H9 (cell line): ENCODE measurements around the gene HTR1E. TPM values are rescaled to one million over a fixed set of nuclear protein-coding genes. Genes with fewer than 3 reads are reported as not detected.

Experiments used
- DNase-seq: peaks from one replicate; pipeline ENCODE4 v3.0.0-alpha.2; 2017
- H2AFZ ChIP-seq: one replicate; pipeline ENCODE4 v1.6.1; 2013; ENCODE audit warnings: mild to moderate bottlenecking, low read length, control low read depth, moderate library complexity
- H2AK5ac ChIP-seq: 2 replicates; pipeline ENCODE4 v1.6.1; 2013; ENCODE audit warnings: low read length, control low read depth, mixed read lengths; ENCODE audit not compliant: insufficient read length
- H2BK120ac ChIP-seq: one replicate; pipeline ENCODE4 v1.6.1; 2013; ENCODE audit warnings: low read depth, mild to moderate bottlenecking, low read length, control low read depth, inconsistent platforms; ENCODE audit not compliant: poor library complexity, severe bottlenecking
- H2BK12ac ChIP-seq: 2 replicates; pipeline ENCODE4 v1.6.1; 2013; ENCODE audit warnings: low read length, control low read depth, mixed read lengths, low read depth; ENCODE audit not compliant: insufficient read length
- H2BK15ac ChIP-seq: 2 replicates; pipeline ENCODE4 v1.6.1; 2013; ENCODE audit warnings: low read depth, low read length, control low read depth
- H2BK20ac ChIP-seq: one replicate; pipeline ENCODE4 v1.6.1; 2013; ENCODE audit warnings: low read depth, mild to moderate bottlenecking, low read length, control low read depth, inconsistent platforms; ENCODE audit not compliant: poor library complexity, severe bottlenecking
- H2BK5ac ChIP-seq: 2 replicates; pipeline ENCODE4 v1.6.1; 2013; ENCODE audit warnings: low read length, control low read depth, mixed read lengths; ENCODE audit not compliant: insufficient read length
- H3K14ac ChIP-seq: 2 replicates; pipeline ENCODE4 v1.6.1; 2013; ENCODE audit warnings: low read length, control low read depth; ENCODE audit not compliant: insufficient read depth
- H3K18ac ChIP-seq: 2 replicates; pipeline ENCODE4 v1.6.1; 2013; ENCODE audit warnings: low read depth, mild to moderate bottlenecking, mixed read lengths, low read length, control low read depth; ENCODE audit not compliant: insufficient read length
- H3K23ac ChIP-seq: 2 replicates; pipeline ENCODE4 v1.6.1; 2013; ENCODE audit warnings: low read length, control low read depth, mixed read lengths, low read depth; ENCODE audit not compliant: insufficient read length
- H3K23me2 ChIP-seq: 2 replicates; pipeline ENCODE4 v1.6.1; 2013; ENCODE audit warnings: low read depth, mild to moderate bottlenecking, mixed read lengths, low read length, control low read depth; ENCODE audit not compliant: insufficient read length, poor library complexity, severe bottlenecking
- H3K27ac ChIP-seq: 2 replicates; pipeline ENCODE4 v1.5.1; 2013; ENCODE audit warnings: low read length, control low read depth, mixed read lengths, low read depth; ENCODE audit not compliant: insufficient read length
- H3K27me3 ChIP-seq: 2 replicates; pipeline ENCODE4 v1.6.1; 2013; ENCODE audit warnings: low read length, control low read depth, inconsistent platforms; ENCODE audit not compliant: insufficient read depth
- H3K4ac ChIP-seq: 2 replicates; pipeline ENCODE4 v1.6.1; 2013; ENCODE audit warnings: low read depth, mild to moderate bottlenecking, control low read depth, inconsistent platforms, low read length, moderate library complexity
- H3K4me1 ChIP-seq: 2 replicates; pipeline ENCODE4 v1.6.1; 2013; ENCODE audit warnings: low read length, control low read depth, inconsistent platforms; ENCODE audit not compliant: insufficient read depth
- H3K4me2 ChIP-seq: 2 replicates; pipeline ENCODE4 v1.6.1; 2013; ENCODE audit warnings: low read length, control low read depth, mixed read lengths; ENCODE audit not compliant: insufficient read length, insufficient read depth
- H3K56ac ChIP-seq: 2 replicates; pipeline ENCODE4 v1.6.1; 2013; ENCODE audit warnings: low read depth, mild to moderate bottlenecking, mixed read lengths, low read length, control low read depth; ENCODE audit not compliant: insufficient read length
- H3K79me1 ChIP-seq: 2 replicates; pipeline ENCODE4 v1.6.1; 2013; ENCODE audit warnings: low read depth, mild to moderate bottlenecking, moderate library complexity, low read length, control low read depth, inconsistent platforms; ENCODE audit not compliant: insufficient read depth, poor library complexity, severe bottlenecking
- H3K79me2 ChIP-seq: 2 replicates; pipeline ENCODE4 v1.6.1; 2013; ENCODE audit warnings: low read length, control low read depth, inconsistent platforms; ENCODE audit not compliant: insufficient read depth
- H3K9ac ChIP-seq: 2 replicates; pipeline ENCODE4 v1.6.1; 2013; ENCODE audit warnings: low read length, control low read depth, mixed read lengths; ENCODE audit not compliant: insufficient read length; ENCODE audit errors: extremely low read depth
- H3K9me3 ChIP-seq: one replicate; pipeline ENCODE4 v1.6.1; 2013; ENCODE audit warnings: low read depth, low read length, inconsistent platforms; ENCODE audit not compliant: control insufficient read depth
- H3T11ph ChIP-seq: one replicate; pipeline ENCODE4 v1.6.1; 2013; ENCODE audit warnings: mild to moderate bottlenecking, low read length, control low read depth, inconsistent platforms
- H4K20me1 ChIP-seq: one replicate; pipeline ENCODE4 v1.6.1; 2013; ENCODE audit not compliant: control insufficient read depth, insufficient read length, insufficient read depth
- H4K5ac ChIP-seq: 2 replicates; pipeline ENCODE4 v1.6.1; 2013; ENCODE audit warnings: low read depth, mild to moderate bottlenecking, mixed read lengths, low read length, control low read depth; ENCODE audit not compliant: insufficient read length
- H4K8ac ChIP-seq: replicated peaks from 2 replicates; pipeline ENCODE4 v1.6.1; 2013; ENCODE audit warnings: low read length, control low read depth, mixed read lengths, low read depth; ENCODE audit not compliant: insufficient read length
- H4K91ac ChIP-seq: 2 replicates; pipeline ENCODE4 v1.6.1; 2013; ENCODE audit warnings: low read depth, mild to moderate bottlenecking, moderate library complexity, mixed read lengths, low read length, control low read depth; ENCODE audit not compliant: insufficient read length
- H3K27ac Mint-ChIP-seq, 3 experiments: 2 replicates in 2 of 3; 3 replicates in 1 of 3; pipeline ENCODE4 v1.8.0; 2020 to 2021; ENCODE audit warnings: mixed read lengths in 3 of 3, mild to moderate bottlenecking in 1 of 3, moderate library complexity in 1 of 3
- H3K27me3 Mint-ChIP-seq: 2 replicates; pipeline ENCODE4 v1.8.0; 2021; ENCODE audit warnings: low read depth, mild to moderate bottlenecking, moderate library complexity, mixed read lengths
- H3K36me3 Mint-ChIP-seq, 3 experiments: 2 replicates in 2 of 3; 3 replicates in 1 of 3; pipeline ENCODE4 v1.8.0; 2020 to 2021; ENCODE audit warnings: low read depth in 3 of 3, mixed read lengths in 3 of 3; ENCODE audit not compliant: insufficient read depth in 1 of 3
- H3K4me1 Mint-ChIP-seq, 2 experiments: 2 replicates each; pipeline ENCODE4 v1.8.0; 2020; ENCODE audit warnings: mixed read lengths in 2 of 2
- H3K4me3 Mint-ChIP-seq, 2 experiments: 2 replicates in 1 of 2; 3 replicates in 1 of 2; pipeline ENCODE4 v1.8.0; 2020 to 2021; ENCODE audit warnings: mild to moderate bottlenecking in 2 of 2, mixed read lengths in 2 of 2, moderate library complexity in 1 of 2
- H3K9me3 Mint-ChIP-seq, 2 experiments: 2 replicates in 1 of 2; 3 replicates in 1 of 2; pipeline ENCODE4 v1.8.0; 2020; ENCODE audit warnings: mild to moderate bottlenecking in 2 of 2, mixed read lengths in 2 of 2, moderate library complexity in 1 of 2
- WGBS: extraction: QIAGEN DNeasy Blood & Tissue Kit; methylation state at CpG from one replicate; pipeline ENCODE4 v1.1.7; 2013; ENCODE audit warnings: missing lambda C conversion rate, low lambda C conversion rate, mixed read lengths; ENCODE audit not compliant: insufficient read length; ENCODE audit errors: extremely low coverage; 5-methylcytosine and 5-hydroxymethylcytosine counted together
- total RNA-seq: library from RNA; stranded (reverse); gene quantifications from 2 replicates; pipeline ENCODE4 v1.2.1, GENCODE V29; 2021
- TF ChIP-seq, protein P1 (sequence below): fragments of 200-600 bp; sonication (generic); conservative IDR thresholded peaks from 3 replicates; pipeline ENCODE4 v1.8.0; 2021; ENCODE audit warnings: antibody characterized with exemption, mild to moderate bottlenecking

The HTR1E gene
- total RNA-seq, 1 experiment from 2014 or later, result not detected

DNA sequence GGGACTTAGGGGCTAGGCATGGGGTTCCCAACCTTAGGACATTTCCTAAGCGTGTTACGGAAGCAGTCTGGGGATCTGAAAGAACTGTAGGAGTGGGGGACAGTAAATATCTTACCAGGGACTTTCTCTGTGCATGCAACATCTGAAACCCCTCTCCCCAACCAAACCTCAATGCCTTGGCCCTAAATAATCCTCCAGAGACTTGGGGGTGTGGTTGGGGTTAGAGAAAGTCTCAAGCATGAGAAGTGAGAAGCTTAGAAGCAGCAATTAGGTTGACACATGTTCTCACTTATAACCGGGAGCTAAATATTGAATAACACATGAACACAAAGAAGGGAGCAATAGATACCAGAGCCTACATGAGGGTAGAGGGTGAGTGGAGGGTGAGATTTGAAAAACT lies 74.7 kb downstream of the HTR1E start:
- DNase-seq, result no peak
- H3T11ph ChIP-seq, result no peak overlapping the region
- no peaks in the 10 kb centered on the region for H3K79me2 ChIP-seq
- no peak overlapping the region for H3K9ac ChIP-seq
- no peak overlapping the region for H2AFZ ChIP-seq
- no peak overlapping the region for H3K4ac ChIP-seq
- H4K5ac ChIP-seq, result no peak overlapping the region
- no peak overlapping the region for H2BK12ac ChIP-seq
- no peaks in the 10 kb centered on the region for H3K4me1 Mint-ChIP-seq
- TF ChIP-seq, protein P1, sequence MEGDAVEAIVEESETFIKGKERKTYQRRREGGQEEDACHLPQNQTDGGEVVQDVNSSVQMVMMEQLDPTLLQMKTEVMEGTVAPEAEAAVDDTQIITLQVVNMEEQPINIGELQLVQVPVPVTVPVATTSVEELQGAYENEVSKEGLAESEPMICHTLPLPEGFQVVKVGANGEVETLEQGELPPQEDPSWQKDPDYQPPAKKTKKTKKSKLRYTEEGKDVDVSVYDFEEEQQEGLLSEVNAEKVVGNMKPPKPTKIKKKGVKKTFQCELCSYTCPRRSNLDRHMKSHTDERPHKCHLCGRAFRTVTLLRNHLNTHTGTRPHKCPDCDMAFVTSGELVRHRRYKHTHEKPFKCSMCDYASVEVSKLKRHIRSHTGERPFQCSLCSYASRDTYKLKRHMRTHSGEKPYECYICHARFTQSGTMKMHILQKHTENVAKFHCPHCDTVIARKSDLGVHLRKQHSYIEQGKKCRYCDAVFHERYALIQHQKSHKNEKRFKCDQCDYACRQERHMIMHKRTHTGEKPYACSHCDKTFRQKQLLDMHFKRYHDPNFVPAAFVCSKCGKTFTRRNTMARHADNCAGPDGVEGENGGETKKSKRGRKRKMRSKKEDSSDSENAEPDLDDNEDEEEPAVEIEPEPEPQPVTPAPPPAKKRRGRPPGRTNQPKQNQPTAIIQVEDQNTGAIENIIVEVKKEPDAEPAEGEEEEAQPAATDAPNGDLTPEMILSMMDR, result no peak
- peaks cover 18 to 27% of the 10 kb centered on the region in 2 experiments for H3K9me3 Mint-ChIP-seq
- no peaks in the 10 kb centered on the region for H3K79me1 ChIP-seq
- H3K27me3 Mint-ChIP-seq, result peaks cover 2% of the 10 kb centered on the region
- no peak overlapping the region for H3K4me2 ChIP-seq
- no peak overlapping the region for H2BK120ac ChIP-seq
- no peak overlapping the region for H3K23ac ChIP-seq
- no peaks in the 10 kb centered on the region for H3K23me2 ChIP-seq
- H3K56ac ChIP-seq, result no peak overlapping the region
- H3K9me3 ChIP-seq, result no peaks in the 10 kb centered on the region
- no peaks in the 10 kb centered on the region for H3K27me3 ChIP-seq
- H4K91ac ChIP-seq, result no peak overlapping the region
- no peak overlapping the region for H2BK20ac ChIP-seq
- no peak overlapping the region for H3K4me3 Mint-ChIP-seq
- H3K27ac Mint-ChIP-seq, result no peak overlapping the region
- no peak overlapping the region for H3K27ac ChIP-seq
- no peak overlapping the region for H2AK5ac ChIP-seq
- H3K14ac ChIP-seq, result no peak overlapping the region
- H3K4me1 ChIP-seq, result no peaks in the 10 kb centered on the region
- H3K36me3 Mint-ChIP-seq, result peaks cover 2 to 7% (median 6%) of the 10 kb centered on the region in 3 experiments; a peak in 5 of 7 replicates
- H2BK15ac ChIP-seq, result no peak overlapping the region
- WGBS, result no CpG with 5 or more reads among the region's 3 CpGs
- H3K18ac ChIP-seq, result no peak overlapping the region
- no peak overlapping the region for H4K8ac ChIP-seq
- H4K20me1 ChIP-seq, result no peaks in the 10 kb centered on the region
- H2BK5ac ChIP-seq, result no peak overlapping the region
